H1 (cell line): Measurements from ENCODE around the gene HDHD5. TPM values are rescaled to one million over a fixed set of nuclear protein-coding genes. Genes with fewer than 3 reads are reported as not detected.

Source experiments
- CTCF ChIA-PET: fragments of 300-600 bp; sonication (Branson Sonifier 250); formaldehyde crosslinking; loops from one replicate; lab custom pipeline; 2021; ENCODE audit not compliant: partially characterized antibody; lab: Charles Lee
- POLR2A ChIA-PET: fragments of 300-600 bp; sonication (Branson Sonifier 250); formaldehyde crosslinking; loops from one replicate; lab custom pipeline; 2021; ENCODE audit warnings: inconsistent platforms; ENCODE audit not compliant: partially characterized antibody; lab: Charles Lee
- DNase-seq, 2 experiments: peaks; one replicate each; pipeline versions ENCODE4 v3.0.0 to v3.0.0-alpha.2; 2010 to 2022; ENCODE audit warnings: low spot score in 2 of 2, low read depth in 1 of 2, mixed read lengths in 1 of 2
- FAIRE-seq: peaks from 2 replicates; lab custom pipeline; 2011; peaks lifted over from hg19 to GRCh38; lab: Jason Lieb, UNC
- H2AFZ ChIP-seq: 2 replicates; pipeline ENCODE4 v1.8.1; 2012; ENCODE audit warnings: low read length, inconsistent platforms
- H2AK5ac ChIP-seq: 2 replicates; pipeline ENCODE4 v1.6.1; 2013; ENCODE audit warnings: low read depth, low read length
- H2BK120ac ChIP-seq: replicated peaks from 2 replicates; pipeline ENCODE3; 2013; ENCODE audit warnings: low read depth, low read length, inconsistent platforms
- H2BK12ac ChIP-seq: 2 replicates; pipeline ENCODE4 v1.6.1; 2013; ENCODE audit warnings: low read depth, low read length
- H2BK15ac ChIP-seq: 2 replicates; pipeline ENCODE4 v1.6.1; 2013; ENCODE audit warnings: low read length
- H2BK20ac ChIP-seq: 2 replicates; pipeline ENCODE4 v1.6.1; 2013; ENCODE audit warnings: low read length
- H2BK5ac ChIP-seq: 2 replicates; pipeline ENCODE4 v1.6.1; 2013; ENCODE audit warnings: low read depth, low read length
- H3K14ac ChIP-seq: 2 replicates; pipeline ENCODE4 v1.6.1; 2013; ENCODE audit warnings: inconsistent platforms; ENCODE audit not compliant: insufficient read length
- H3K18ac ChIP-seq: 2 replicates; pipeline ENCODE4 v1.6.1; 2013; ENCODE audit warnings: low read length; ENCODE audit errors: extremely low read depth
- H3K23ac ChIP-seq: 2 replicates; pipeline ENCODE4 v1.6.1; 2013; ENCODE audit warnings: inconsistent platforms; ENCODE audit not compliant: insufficient read length
- H3K23me2 ChIP-seq: 2 replicates; pipeline ENCODE4 v1.6.1; 2013; ENCODE audit warnings: low read depth, low read length
- H3K27ac ChIP-seq: 2 replicates; pipeline ENCODE4 v1.6.1; 2011; ENCODE audit warnings: low read depth, low read length, inconsistent platforms
- H3K27me3 ChIP-seq, 4 experiments: replicated peaks in 1 of 4; 1 replicate in 1 of 4; 2 replicates in 3 of 4; pipeline versions ENCODE4 v1.6.1 to v1.8.1; 2011 to 2013; ENCODE audit warnings: low read length in 3 of 4, mild to moderate bottlenecking in 3 of 4, inconsistent platforms in 2 of 4, mixed read lengths in 2 of 4, moderate library complexity in 1 of 4; ENCODE audit not compliant: control insufficient read depth in 3 of 4, insufficient read depth in 3 of 4; ENCODE audit errors: extremely low read depth in 1 of 4
- H3K36me3 ChIP-seq, 4 experiments: 2 replicates each; pipeline versions ENCODE4 v1.6.1 to v1.8.1; 2011 to 2013; ENCODE audit warnings: mild to moderate bottlenecking in 4 of 4, low read length in 3 of 4, moderate library complexity in 2 of 4, control low read depth in 1 of 4, inconsistent platforms in 1 of 4; ENCODE audit not compliant: insufficient read depth in 4 of 4, control insufficient read depth in 2 of 4
- H3K4ac ChIP-seq: replicated peaks from 2 replicates; pipeline ENCODE3; 2013; ENCODE audit warnings: low read length, low read depth, mixed read lengths, inconsistent platforms; ENCODE audit not compliant: insufficient read length
- H3K4me1 ChIP-seq, 4 experiments: replicated peaks in 1 of 4; 1 replicate in 1 of 4; 2 replicates in 3 of 4; pipeline versions ENCODE4 v1.6.1 to v1.8.1; 2011 to 2013; ENCODE audit warnings: low read length in 3 of 4, inconsistent platforms in 2 of 4, mixed read lengths in 1 of 4; ENCODE audit not compliant: insufficient read depth in 4 of 4, control insufficient read depth in 3 of 4
- H3K4me2 ChIP-seq, 2 experiments: 2 replicates each; pipeline versions ENCODE4 v1.6.1 to v1.8.1; 2011 to 2013; ENCODE audit warnings: low read depth in 2 of 2, low read length in 2 of 2, control low read depth in 1 of 2, inconsistent platforms in 1 of 2, mild to moderate bottlenecking in 1 of 2; ENCODE audit not compliant: insufficient read depth in 1 of 2
- H3K4me3 ChIP-seq, 4 experiments: fragments of 200-600, 300-600 bp in 1 of 4; sonication (generic), shearing (Covaris generic), sonication (Bioruptor Twin) in 1 of 4; 2 replicates each; pipeline versions ENCODE4 v1.5.1 to v1.8.1; 2011 to 2016; ENCODE audit warnings: low read length in 4 of 4, low read depth in 3 of 4, control low read depth in 2 of 4, inconsistent platforms in 2 of 4, mild to moderate bottlenecking in 2 of 4, mixed read lengths in 1 of 4, moderate library complexity in 1 of 4; ENCODE audit not compliant: insufficient read depth in 2 of 4; ENCODE audit errors: extremely low read depth in 1 of 4
- H3K56ac ChIP-seq: replicated peaks from 2 replicates; pipeline ENCODE3; 2013; ENCODE audit warnings: low read depth, mild to moderate bottlenecking, mixed read lengths, low read length, inconsistent platforms; ENCODE audit not compliant: insufficient read length
- H3K79me1 ChIP-seq: 2 replicates; pipeline ENCODE4 v1.6.1; 2013; ENCODE audit warnings: low read depth, low read length, control low read depth
- H3K79me2 ChIP-seq, 2 experiments: 2 replicates each; pipeline versions ENCODE4 v1.6.1 to v1.8.1; 2012 to 2013; ENCODE audit warnings: low read length in 2 of 2, mild to moderate bottlenecking in 2 of 2, inconsistent platforms in 1 of 2; ENCODE audit not compliant: insufficient read depth in 2 of 2, control insufficient read depth in 1 of 2
- H3K9ac ChIP-seq, 4 experiments: replicated peaks in 1 of 4; 1 replicate in 1 of 4; 2 replicates in 3 of 4; pipeline versions ENCODE4 v1.6.1 to v1.8.1; 2011 to 2013; ENCODE audit warnings: low read depth in 3 of 4, low read length in 3 of 4, control low read depth in 2 of 4, mild to moderate bottlenecking in 2 of 4, moderate library complexity in 2 of 4, inconsistent platforms in 1 of 4; ENCODE audit errors: extremely low read depth in 1 of 4
- H3K9me3 ChIP-seq, 2 experiments: 2 replicates each; pipeline versions ENCODE4 v1.6.1 to v1.8.1; 2012 to 2013; ENCODE audit warnings: mild to moderate bottlenecking in 2 of 2, moderate library complexity in 2 of 2, control low read depth in 1 of 2, inconsistent platforms in 1 of 2, low read depth in 1 of 2, low read length in 1 of 2, mixed read lengths in 1 of 2; ENCODE audit not compliant: insufficient read depth in 2 of 2
- H4K20me1 ChIP-seq, 2 experiments: replicated peaks in 1 of 2; 2 replicates each; pipeline versions ENCODE3 to v1.8.1; 2011 to 2013; ENCODE audit warnings: inconsistent platforms in 2 of 2, low read length in 2 of 2, mild to moderate bottlenecking in 1 of 2; ENCODE audit not compliant: insufficient read depth in 2 of 2, control insufficient read depth in 1 of 2
- H4K5ac ChIP-seq: 2 replicates; pipeline ENCODE4 v1.6.1; 2013; ENCODE audit warnings: low read length, low read depth, mixed read lengths, inconsistent platforms; ENCODE audit not compliant: insufficient read length
- H4K8ac ChIP-seq: 2 replicates; pipeline ENCODE4 v1.8.0; 2013; ENCODE audit warnings: mild to moderate bottlenecking, moderate library complexity, low read length, inconsistent platforms; ENCODE audit not compliant: insufficient read depth; ENCODE audit errors: extremely low read depth
- H4K91ac ChIP-seq: replicated peaks from 2 replicates; pipeline ENCODE3; 2013; ENCODE audit warnings: low read length, mixed read lengths, inconsistent platforms; ENCODE audit not compliant: insufficient read length
- CREB1 ChIP-seq: IDR thresholded peaks from 2 replicates; pipeline ENCODE4 v1.6.1; 2012; ENCODE audit warnings: inconsistent platforms
- KDM4A ChIP-seq: IDR thresholded peaks from one replicate; pipeline ENCODE4 v1.7.1; 2012; ENCODE audit warnings: low read depth, mild to moderate bottlenecking, moderate library complexity, low read length, inconsistent platforms; ENCODE audit not compliant: severe bottlenecking
- NRF1 ChIP-seq: IDR thresholded peaks from 2 replicates; pipeline ENCODE4 v1.6.1; 2011; ENCODE audit warnings: mild to moderate bottlenecking, low read depth, low read length, improper control_type of control experiment
- POLR2A ChIP-seq, 2 experiments: IDR thresholded peaks; 1 replicate in 1 of 2; 2 replicates in 1 of 2; pipeline ENCODE4 v1.6.1; 2011; ENCODE audit warnings: low read depth in 2 of 2, low read length in 2 of 2, mild to moderate bottlenecking in 2 of 2; ENCODE audit errors: control extremely low read depth in 1 of 2
- RXRA ChIP-seq: IDR thresholded peaks from 2 replicates; pipeline ENCODE4 v1.6.1; 2011; ENCODE audit warnings: low read depth, mild to moderate bottlenecking, low read length, moderate library complexity; ENCODE audit not compliant: insufficient read depth
- SIN3A ChIP-seq, 2 experiments: IDR thresholded peaks in 1 of 2; conservative IDR thresholded peaks in 1 of 2; 2 replicates each; pipeline ENCODE4 v1.6.1; 2011 to 2012; ENCODE audit warnings: low read length in 2 of 2, improper control_type of control experiment in 1 of 2, low read depth in 1 of 2, mild to moderate bottlenecking in 1 of 2
- WGBS, 2 experiments: shearing (Covaris generic) in 1 of 2; methylation state at CpG; one replicate each; pipeline versions ENCODE4 v1.1.6 to v1.1.7; 2013 to 2015; ENCODE audit warnings: low lambda C conversion rate in 2 of 2, mixed read lengths in 2 of 2, inconsistent platforms in 1 of 2, low coverage in 1 of 2, missing lambda C conversion rate in 1 of 2; ENCODE audit not compliant: insufficient replicate concordance in 2 of 2, insufficient coverage in 1 of 2, insufficient read length in 1 of 2; ENCODE audit errors: extremely low coverage in 1 of 2, missing lambda C conversion rate in 1 of 2; 5-methylcytosine and 5-hydroxymethylcytosine counted together
- polyA plus RNA-seq, 7 experiments: library from polyadenylated mRNA; depleted of rRNA in 3 of 7; stranded (reverse) in 5 of 7; unstranded in 2 of 7; fragments of >200 nt in 5 of 7; fragments of 200-250 nt in 2 of 7; gene quantifications; 1 replicate in 5 of 7; 2 replicates in 1 of 7; 4 replicates in 1 of 7; pipeline versions ENCODE4 v1.2.1 to v1.2.3, GENCODE V29; 2011 to 2013; ENCODE audit warnings: missing spikeins in 2 of 7, mixed read lengths in 2 of 7
- total RNA-seq: library from RNA; stranded (reverse); fragmentation: NEBNext Ultra II Directional; extraction: Animal tissue kit (Norgen Biotek cat#: 25700); gene quantifications from 2 replicates; pipeline ENCODE4 v1.2.1, GENCODE V29; 2021

HDHD5 gene
- total and polyA plus RNA-seq, 2 of the 8 experiments (the other 6 are each of a cell fraction or from before 2014, with no cell fraction given), result 68.3 to 123 TPM

GRCh38 chr22:17101475-17102296 lies 57.4 kb downstream of the HDHD5 start:
- Histone ChIP-seq H4K91ac (no peak overlapping the region), H2BK15ac (no peak overlapping the region)
- 95% methylated on average over 14 of the region's 14 CpGs; no CpG with 5 or more reads in 1 of the 2 experiments for WGBS, 2 experiments

More at GRCh38 chr22:17101475-17102296, 57.4 kb downstream of the HDHD5 start:
- Histone ChIP-seq H3K4me2 (no peak overlapping the region), H3K36me3 (peaks cover 0 to 2% (median 0%) of the 10 kb centered on the region in 4 experiments; a peak in 2 of 8 replicates), H3K79me2 (no peaks in the 10 kb centered on the region), H3K23me2 (no peaks in the 10 kb centered on the region), H2BK20ac (no peak overlapping the region), H3K4ac (no peak overlapping the region), H4K5ac (no peak overlapping the region), H3K4me3 (no peak overlapping the region), H4K8ac (no peak overlapping the region; the same call in 1 of the 2 replicates), H3K56ac (no peak overlapping the region), H3K14ac (no peak overlapping the region), H2BK5ac (no peak overlapping the region), H3K79me1 (no peaks in the 10 kb centered on the region; the same call in 1 of the 2 replicates), H2AFZ (no peak overlapping the region), H3K4me1 (no peaks in the 10 kb centered on the region), H3K9ac (no peak overlapping the region), H3K27ac (no peak overlapping the region), H2AK5ac (no peak overlapping the region), H3K23ac (no peak overlapping the region), H3K27me3 (no peaks in the 10 kb centered on the region), H2BK120ac (no peak overlapping the region), H3K9me3 (no peaks in the 10 kb centered on the region), H4K20me1 (no peaks in the 10 kb centered on the region), H2BK12ac (no peak overlapping the region), H3K18ac (no peak overlapping the region)
- TF ChIP-seq NRF1 (no peak), RXRA (no peak), POLR2A (IDR thresholded peaks at IDR 0.05; ENCODE audit: control extremely low read depth in 1 of 2, low read depth in 2 of 2, low read length in 2 of 2) (no peak), SIN3A (conservative IDR thresholded peaks at IDR 0.05 in 1 of 2, IDR thresholded peaks at IDR 0.05 in 1 of 2; ENCODE audit: low read depth in 1 of 2, low read length in 2 of 2) (no peak), KDM4A (no peak), CREB1 (no peak)
- POLR2A ChIA-PET, result interaction anchor here (0.9 to 1.3 kb wide), 3 partner anchors 16 to 187 kb away, joined by 3 to 4 read pairs (median 3); no protein-coding TSS in a partner anchor
- CTCF ChIA-PET, result interaction anchor here (0.7 to 1.2 kb wide), 5 partner anchors 8 to 18 kb away, joined by 3 to 4 read pairs (median 3); no protein-coding TSS in a partner anchor
- DNase-seq (no peak), FAIRE-seq (no peak)
